Thyroid gland (tissue), 4 donors: Measurements from ENCODE around the gene ZYG11A.

ENCODE experiments used
- CTCF ChIP-seq, 6 experiments: fragments of 200-600 bp in 3 of 6; fragments of 450-650 bp in 3 of 6; sonication (generic) in 3 of 6; IDR thresholded peaks; one replicate each; pipeline ENCODE4 v1.5.1; 2016 to 2019; ENCODE audit warnings: antibody characterized with exemption in 6 of 6, mild to moderate bottlenecking in 2 of 6, inconsistent platforms in 1 of 6, moderate library complexity in 1 of 6
- POLR2A ChIP-seq, 2 donors: fragments of 450-650 bp; IDR thresholded peaks; one replicate each; pipeline ENCODE4 v1.6.1; 2017; ENCODE audit warnings: antibody characterized with exemption in 2 of 2, mild to moderate bottlenecking in 2 of 2, moderate library complexity in 1 of 2

GRCh38 chr1:52892424-52893215 lies 50.1 kb downstream of the ZYG11A start:
- TF ChIP-seq CTCF (IDR thresholded peaks at IDR 0.05) (no peak), POLR2A (IDR thresholded peaks at IDR 0.05) (no peak)
